ENCODE measurements around the gene COQ8A. TPM values are rescaled to one million over a fixed set of nuclear protein-coding genes. Genes with fewer than 3 reads are reported as not detected.

Gene COQ8A
- total RNA-seq, 3 donors from 2014 or later = 25.4 to 31.3 (median 31.0) TPM

DNA sequence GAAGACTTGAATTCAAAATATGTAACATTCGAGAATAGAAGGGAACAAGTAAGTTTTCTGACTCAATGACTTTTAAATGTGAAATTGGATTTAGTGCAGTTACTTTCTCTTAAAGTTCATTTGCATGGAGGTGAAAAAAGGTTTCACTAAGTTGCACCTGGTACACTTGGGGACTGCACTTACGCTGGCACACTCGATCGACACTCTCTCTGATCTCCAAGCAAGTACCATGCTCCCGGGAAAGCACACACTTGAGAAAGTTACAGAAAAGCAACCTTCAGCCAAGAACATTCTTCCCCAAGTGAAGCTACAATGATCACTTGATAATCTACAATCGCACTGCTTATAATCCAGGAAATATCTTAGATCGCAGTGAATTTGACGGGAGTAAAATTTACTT lies 63.1 kb downstream of the COQ8A start:
- no peaks in the 10 kb centered on the region for H3K4me1 Mint-ChIP-seq (ENCODE audit: low read depth)
- H3K27me3 Mint-ChIP-seq (ENCODE audit: low read depth) = no peaks in the 10 kb centered on the region
- ATAC-seq = no peak
- peaks cover 5% of the 10 kb centered on the region for H3K9me3 Mint-ChIP-seq
- no peak overlapping the region for H3K4me3 Mint-ChIP-seq
- no peak for DNase-seq
- no peaks in the 10 kb centered on the region for H3K36me3 Mint-ChIP-seq (ENCODE audit: insufficient read depth)

DNA sequence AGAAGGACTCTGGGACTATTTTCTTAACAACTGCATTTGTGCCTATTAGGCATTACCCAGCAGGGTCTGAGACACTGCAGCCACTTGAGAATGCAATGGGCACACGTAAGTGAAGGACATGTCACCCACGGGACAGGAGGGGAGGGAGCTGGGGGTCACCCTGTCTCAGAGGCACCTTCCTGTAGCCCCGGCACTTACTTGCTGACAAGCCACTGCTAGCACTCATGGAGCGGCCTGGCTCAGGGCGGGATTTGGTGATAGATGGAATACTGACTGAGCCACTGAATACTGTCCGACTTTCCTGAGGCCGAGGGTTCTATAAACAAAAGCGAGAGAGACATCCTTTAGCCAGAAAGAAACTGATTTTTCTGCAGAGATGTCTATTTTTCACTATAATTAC lies 64.7 kb downstream of the COQ8A start:
- no peaks in the 10 kb centered on the region for H3K4me1 Mint-ChIP-seq (ENCODE audit: low read depth)
- DNase-seq (no peak), ATAC-seq (no peak)
- no peaks in the 10 kb centered on the region for H3K9me3 Mint-ChIP-seq
- no peak overlapping the region for H3K4me3 Mint-ChIP-seq
- H3K36me3 Mint-ChIP-seq (ENCODE audit: insufficient read depth) = no peaks in the 10 kb centered on the region
- H3K27me3 Mint-ChIP-seq (ENCODE audit: low read depth) = no peaks in the 10 kb centered on the region

DNA sequence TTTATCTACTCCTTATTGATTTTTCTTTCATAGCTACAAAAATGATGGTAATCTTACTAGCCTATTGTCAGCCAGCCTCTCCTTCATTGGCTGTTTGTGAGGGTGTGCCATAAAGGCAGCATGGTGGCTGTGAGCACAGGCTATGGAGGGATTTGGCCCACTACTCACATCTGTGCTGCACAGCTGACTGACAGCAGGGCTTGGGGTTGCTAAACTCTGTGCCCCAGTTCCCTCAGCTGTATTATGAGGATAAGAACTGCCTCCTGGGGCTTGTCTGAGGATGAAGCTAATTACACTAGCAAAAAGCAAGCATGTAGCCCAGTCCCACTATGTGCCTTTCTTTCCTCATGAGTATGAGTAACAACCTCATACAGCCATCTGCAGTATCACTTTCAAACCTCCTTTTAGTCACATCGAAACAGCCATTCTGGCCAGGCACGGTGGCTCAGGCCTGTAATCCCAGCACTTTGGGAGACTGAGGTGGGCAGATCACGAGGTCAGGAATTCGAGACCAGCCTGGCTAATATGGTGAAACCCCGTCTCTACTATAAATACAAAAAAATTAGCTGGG lies 66.2 kb downstream of the COQ8A start:
- no peak for ATAC-seq
- no peak for DNase-seq
- Mint-ChIP-seq H3K9me3 (no peaks in the 10 kb centered on the region), H3K36me3 (ENCODE audit: insufficient read depth) (no peaks in the 10 kb centered on the region), H3K4me3 (no peak overlapping the region), H3K4me1 (ENCODE audit: low read depth) (no peaks in the 10 kb centered on the region), H3K27me3 (ENCODE audit: low read depth) (peaks cover 4% of the 10 kb centered on the region)

DNA sequence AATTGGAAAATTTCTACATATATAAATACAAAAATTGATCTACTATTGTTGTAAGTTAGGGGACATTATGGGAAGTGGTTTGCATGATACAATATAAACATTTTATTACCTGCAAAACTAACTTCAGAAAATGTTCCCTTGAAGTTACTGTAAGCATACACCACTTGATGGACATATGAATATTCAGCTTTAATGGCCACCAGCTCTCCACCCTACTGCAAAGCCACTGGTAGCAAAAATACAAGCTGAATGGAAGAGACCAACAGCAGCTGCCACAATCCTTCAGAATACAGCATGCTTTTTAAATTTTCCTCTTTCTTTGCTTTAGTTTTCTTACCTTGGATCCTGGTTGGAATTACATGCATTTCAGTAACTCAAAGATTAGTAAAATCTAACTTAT lies 69.8 kb downstream of the COQ8A start:
- Mint-ChIP-seq H3K4me3 (no peak overlapping the region), H3K36me3 (ENCODE audit: insufficient read depth) (no peaks in the 10 kb centered on the region), H3K9me3 (no peaks in the 10 kb centered on the region), H3K27me3 (ENCODE audit: low read depth) (peaks cover 9% of the 10 kb centered on the region), H3K4me1 (ENCODE audit: low read depth) (no peaks in the 10 kb centered on the region)
- ATAC-seq (no peak), DNase-seq (no peak)

DNA sequence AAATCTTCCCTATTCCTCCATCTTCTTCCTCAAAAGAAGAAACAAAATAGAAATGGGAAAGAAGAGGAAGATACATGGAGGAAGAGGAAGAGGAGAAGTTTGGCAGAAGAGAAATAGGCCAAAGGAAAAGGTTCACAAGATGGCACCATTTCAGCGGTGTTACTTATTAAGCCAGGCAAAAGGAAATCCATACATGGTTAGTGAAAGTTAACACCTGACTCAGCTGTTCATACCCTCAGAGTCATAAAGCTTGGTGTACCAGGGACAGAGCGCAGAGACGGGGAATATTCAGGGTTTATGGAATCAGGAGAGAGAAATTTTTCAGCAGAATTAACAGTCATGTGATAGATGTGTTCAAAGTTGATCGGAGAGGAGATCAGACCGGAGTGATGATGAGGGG lies 70.6 kb downstream of the COQ8A start:
- Mint-ChIP-seq H3K9me3 (no peaks in the 10 kb centered on the region), H3K27me3 (ENCODE audit: low read depth) (peaks cover 9% of the 10 kb centered on the region), H3K36me3 (ENCODE audit: insufficient read depth) (no peaks in the 10 kb centered on the region), H3K4me3 (no peak overlapping the region), H3K4me1 (ENCODE audit: low read depth) (no peaks in the 10 kb centered on the region)
- ATAC-seq (no peak), DNase-seq (no peak)

DNA sequence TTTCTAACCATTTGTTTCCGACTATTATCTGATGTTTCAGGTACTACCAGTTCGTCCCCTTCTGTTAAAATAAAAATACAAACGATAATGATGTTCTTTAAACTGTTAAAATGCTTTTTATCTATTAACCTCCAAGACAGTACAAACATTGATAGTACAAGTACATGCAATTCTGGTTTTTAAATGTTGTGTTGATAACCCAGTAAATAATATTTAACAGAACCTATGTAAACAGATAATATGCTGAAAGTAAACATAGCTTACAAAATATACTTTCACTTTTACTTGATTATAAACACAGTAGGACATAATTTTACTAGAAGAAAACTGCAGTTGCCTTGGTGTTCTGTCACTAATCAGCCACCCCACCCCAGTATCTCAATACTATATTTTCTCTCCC lies 76.9 kb downstream of the COQ8A start:
- ATAC-seq (no peak), DNase-seq (no peak)
- Mint-ChIP-seq H3K9me3 (peaks cover 6% of the 10 kb centered on the region), H3K4me3 (no peak overlapping the region), H3K36me3 (ENCODE audit: insufficient read depth) (no peaks in the 10 kb centered on the region), H3K4me1 (ENCODE audit: low read depth) (no peaks in the 10 kb centered on the region), H3K27me3 (ENCODE audit: low read depth) (peaks cover 5% of the 10 kb centered on the region)

DNA sequence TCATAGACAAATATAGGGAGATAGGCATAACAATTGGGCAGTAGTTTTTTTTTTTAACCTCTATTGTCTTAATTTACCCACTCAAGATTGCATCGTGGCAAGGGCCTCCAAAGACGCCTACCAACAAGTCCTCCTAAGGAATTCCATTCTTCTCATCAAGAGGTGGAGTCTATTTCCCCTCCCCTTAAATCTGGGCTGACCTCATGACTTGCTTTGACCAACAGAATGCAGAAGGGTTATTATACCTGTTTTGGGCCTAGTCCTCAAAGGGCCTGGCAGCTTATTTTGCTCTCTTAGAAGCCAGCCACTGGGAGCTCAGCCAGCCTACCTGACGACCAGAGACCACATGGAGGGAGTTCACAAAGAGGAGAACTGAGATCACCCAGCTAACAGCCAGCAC lies 92.3 kb downstream of the COQ8A start:
- peaks cover 2% of the 10 kb centered on the region for H3K4me1 Mint-ChIP-seq (ENCODE audit: low read depth)
- ATAC-seq = no peak
- no peak for DNase-seq
- H3K36me3 Mint-ChIP-seq (ENCODE audit: insufficient read depth) = no peaks in the 10 kb centered on the region
- no peak overlapping the region for H3K4me3 Mint-ChIP-seq
- peaks cover 5% of the 10 kb centered on the region for H3K27me3 Mint-ChIP-seq (ENCODE audit: low read depth)
- no peaks in the 10 kb centered on the region for H3K9me3 Mint-ChIP-seq

DNA sequence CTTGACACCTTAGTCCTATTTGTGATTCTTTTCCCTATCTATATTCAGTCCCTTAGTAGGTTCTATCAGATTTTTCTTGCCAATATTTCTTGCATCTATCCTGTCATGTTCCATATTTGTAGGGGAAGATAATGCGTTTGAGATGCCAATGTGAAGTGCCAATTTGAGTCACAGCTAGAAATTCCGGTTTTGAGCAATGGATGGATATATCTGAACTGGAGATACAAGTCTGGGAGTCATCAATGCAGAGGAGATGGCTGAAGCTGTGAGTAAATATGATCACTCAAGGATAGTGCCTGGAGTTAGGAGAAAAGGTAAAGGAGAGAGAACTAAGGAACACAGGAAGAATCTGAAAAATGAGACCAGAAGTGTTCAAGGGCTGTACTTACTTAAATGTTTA lies 93.8 kb downstream of the COQ8A start:
- Mint-ChIP-seq H3K4me1 (ENCODE audit: low read depth) (peaks cover 4% of the 10 kb centered on the region), H3K27me3 (ENCODE audit: low read depth) (no peaks in the 10 kb centered on the region), H3K36me3 (ENCODE audit: insufficient read depth) (no peaks in the 10 kb centered on the region), H3K9me3 (no peaks in the 10 kb centered on the region), H3K4me3 (no peak overlapping the region)
- ATAC-seq (no peak), DNase-seq (no peak)

DNA sequence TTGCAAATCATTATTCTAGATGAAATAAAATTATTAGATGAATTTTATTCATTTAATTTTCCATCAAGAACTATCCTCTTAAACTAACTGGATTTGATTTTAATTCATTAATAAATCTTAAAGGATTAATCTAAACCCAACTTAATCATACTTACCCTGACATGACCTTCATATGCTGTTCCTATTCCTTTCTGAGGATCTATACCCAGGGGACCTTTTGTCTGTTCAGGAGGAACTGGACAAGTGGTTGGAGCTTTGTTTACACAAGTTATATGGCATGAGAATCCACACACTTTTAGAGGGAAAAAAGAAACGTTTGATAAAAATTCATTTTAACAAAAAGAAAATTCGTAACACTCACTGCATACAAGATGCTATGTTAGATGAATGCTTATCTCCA lies 95.2 kb downstream of the COQ8A start:
- Mint-ChIP-seq H3K4me3 (no peak overlapping the region), H3K4me1 (ENCODE audit: low read depth) (peaks cover 4% of the 10 kb centered on the region), H3K9me3 (no peaks in the 10 kb centered on the region), H3K27me3 (ENCODE audit: low read depth) (no peaks in the 10 kb centered on the region), H3K36me3 (ENCODE audit: insufficient read depth) (no peaks in the 10 kb centered on the region)
- ATAC-seq = no peak
- DNase-seq = no peak

DNA sequence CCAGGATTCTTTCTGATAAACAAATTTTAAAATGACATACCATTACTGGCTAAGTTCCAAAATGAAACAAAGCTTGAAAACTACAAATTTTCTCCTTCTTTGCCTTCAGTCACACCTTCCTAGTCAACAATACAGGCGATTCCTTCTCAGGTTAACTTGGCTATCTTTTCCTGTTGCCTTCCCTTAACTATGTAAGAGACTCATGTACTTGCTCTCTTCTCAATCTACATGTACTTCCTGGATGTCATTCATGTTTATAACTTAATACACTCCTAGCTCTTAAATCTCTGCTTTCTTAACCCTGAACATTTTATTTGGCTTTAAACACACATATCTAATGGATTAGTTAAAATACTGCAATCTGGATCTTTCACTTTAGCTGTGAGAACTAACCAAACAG lies 97.0 kb downstream of the COQ8A start:
- no peak for DNase-seq
- Mint-ChIP-seq H3K27me3 (ENCODE audit: low read depth) (peaks cover 8% of the 10 kb centered on the region), H3K9me3 (no peaks in the 10 kb centered on the region), H3K4me1 (ENCODE audit: low read depth) (peaks cover 4% of the 10 kb centered on the region), H3K36me3 (ENCODE audit: insufficient read depth) (no peaks in the 10 kb centered on the region), H3K4me3 (no peak overlapping the region)
- no peak for ATAC-seq

Other genes with a start within 250 kb of the COQ8A start
- gene ITPKB, start 201.0 kb upstream of the COQ8A start, total RNA-seq = 10 to 100 TPM; 26.2 to 28.3 (median 27.7) TPM
- gene PSEN2, start 69.7 kb upstream of the COQ8A start, total RNA-seq = 1 to 10 TPM; 3.6 to 4.9 (median 4.9) TPM

Data from activated T-cell treated with anti-CD3 and anti-CD28 coated beads, Interleukin-2, amount 50 U/mL, for 4 hours (primary cell).